Measurements from ENCODE around the gene CACNG4.

CACNG4 gene

GRCh38 chr17:67066717-67067116 lies 102.2 kb downstream of the CACNG4 start:
- Histone ChIP-seq H3F3A (ENCODE audit: low read depth) (no peaks in the 10 kb centered on the region), H3K9me3 (ENCODE audit: insufficient read depth, low read depth, low read length) (no peaks in the 10 kb centered on the region), H3K4me2 (ENCODE audit: low read depth, low read length, poor library complexity, severe bottlenecking) (no peak overlapping the region), H3K4me3 (ENCODE audit: low read length, poor library complexity, severe bottlenecking) (no peak overlapping the region), H3K4me1 (ENCODE audit: insufficient read depth, low read length, poor library complexity, severe bottlenecking) (no peaks in the 10 kb centered on the region), H4K20me1 (ENCODE audit: insufficient read depth, low read length, poor library complexity, severe bottlenecking) (no peaks in the 10 kb centered on the region), H3K36me3 (ENCODE audit: insufficient read depth, low read length) (no peaks in the 10 kb centered on the region), H3K27me3 (ENCODE audit: insufficient read depth, low read length, poor library complexity, severe bottlenecking) (no peaks in the 10 kb centered on the region), H3K79me2 (ENCODE audit: insufficient read depth, low read length) (no peaks in the 10 kb centered on the region), H2AFZ (ENCODE audit: low read length) (no peak overlapping the region), H3K9ac (ENCODE audit: low read depth, low read length, poor library complexity, severe bottlenecking) (no peak overlapping the region), H3K9me2 (replicated peaks; ENCODE audit: low read depth, low read length) (no peaks in the 10 kb centered on the region)
- TF ChIP-seq CTCF (conservative IDR thresholded peaks at IDR 0.05; ENCODE audit: low read length) (no peak), EZH2phosphoT487 (IDR thresholded peaks at IDR 0.05; ENCODE audit: borderline replicate concordance) (no peak)

GRCh38 chr17:67067571-67068482 lies 103.3 kb downstream of the CACNG4 start:
- Histone ChIP-seq H3K9me3 (ENCODE audit: insufficient read depth, low read depth, low read length) (no peaks in the 10 kb centered on the region), H3K79me2 (ENCODE audit: insufficient read depth, low read length) (no peaks in the 10 kb centered on the region), H3K4me3 (ENCODE audit: low read length, poor library complexity, severe bottlenecking) (no peak overlapping the region), H3K36me3 (ENCODE audit: insufficient read depth, low read length) (peaks cover 3% of the 10 kb centered on the region; the same call in 1 of the 2 replicates), H3F3A (ENCODE audit: low read depth) (no peaks in the 10 kb centered on the region), H2AFZ (ENCODE audit: low read length) (no peak overlapping the region), H3K4me1 (ENCODE audit: insufficient read depth, low read length, poor library complexity, severe bottlenecking) (no peaks in the 10 kb centered on the region), H3K9ac (ENCODE audit: low read depth, low read length, poor library complexity, severe bottlenecking) (no peak overlapping the region), H3K4me2 (ENCODE audit: low read depth, low read length, poor library complexity, severe bottlenecking) (no peak overlapping the region), H3K27me3 (ENCODE audit: insufficient read depth, low read length, poor library complexity, severe bottlenecking) (no peaks in the 10 kb centered on the region), H3K9me2 (replicated peaks; ENCODE audit: low read depth, low read length) (no peaks in the 10 kb centered on the region), H4K20me1 (ENCODE audit: insufficient read depth, low read length, poor library complexity, severe bottlenecking) (no peaks in the 10 kb centered on the region)
- TF ChIP-seq EZH2phosphoT487 (IDR thresholded peaks at IDR 0.05; ENCODE audit: borderline replicate concordance) (no peak), CTCF (conservative IDR thresholded peaks at IDR 0.05; ENCODE audit: low read length) (no peak)

GRCh38 chr17:67068999-67069398 lies 104.5 kb downstream of the CACNG4 start:
- Histone ChIP-seq H3K9ac (ENCODE audit: low read depth, low read length, poor library complexity, severe bottlenecking) (no peak overlapping the region), H4K20me1 (ENCODE audit: insufficient read depth, low read length, poor library complexity, severe bottlenecking) (no peaks in the 10 kb centered on the region), H2AFZ (ENCODE audit: low read length) (no peak overlapping the region), H3K36me3 (ENCODE audit: insufficient read depth, low read length) (peaks cover 6% of the 10 kb centered on the region; the same call in 1 of the 2 replicates), H3K4me2 (ENCODE audit: low read depth, low read length, poor library complexity, severe bottlenecking) (no peak overlapping the region), H3K79me2 (ENCODE audit: insufficient read depth, low read length) (no peaks in the 10 kb centered on the region), H3K9me3 (ENCODE audit: insufficient read depth, low read depth, low read length) (no peaks in the 10 kb centered on the region), H3K4me1 (ENCODE audit: insufficient read depth, low read length, poor library complexity, severe bottlenecking) (no peaks in the 10 kb centered on the region), H3K4me3 (ENCODE audit: low read length, poor library complexity, severe bottlenecking) (no peak overlapping the region), H3K27me3 (ENCODE audit: insufficient read depth, low read length, poor library complexity, severe bottlenecking) (no peaks in the 10 kb centered on the region), H3K9me2 (replicated peaks; ENCODE audit: low read depth, low read length) (no peaks in the 10 kb centered on the region), H3F3A (ENCODE audit: low read depth) (no peaks in the 10 kb centered on the region)
- TF ChIP-seq EZH2phosphoT487 (IDR thresholded peaks at IDR 0.05; ENCODE audit: borderline replicate concordance) (no peak), CTCF (conservative IDR thresholded peaks at IDR 0.05; ENCODE audit: low read length) (no peak)
